H1 (cell line): Measurements from ENCODE around the gene SLC17A3. TPM values are rescaled to one million over a fixed set of nuclear protein-coding genes. Genes with fewer than 3 reads are reported as not detected.

ENCODE experiments used
- polyA plus RNA-seq, 7 experiments: library from polyadenylated mRNA; depleted of rRNA in 3 of 7; stranded (reverse) in 5 of 7; unstranded in 2 of 7; fragments of >200 nt in 5 of 7; fragments of 200-250 nt in 2 of 7; gene quantifications; 1 replicate in 5 of 7; 2 replicates in 1 of 7; 4 replicates in 1 of 7; pipeline versions ENCODE4 v1.2.1 to v1.2.3, GENCODE V29; 2011 to 2013; ENCODE audit warnings: missing spikeins in 2 of 7, mixed read lengths in 2 of 7
- total RNA-seq: library from RNA; stranded (reverse); fragmentation: NEBNext Ultra II Directional; extraction: Animal tissue kit (Norgen Biotek cat#: 25700); gene quantifications from 2 replicates; pipeline ENCODE4 v1.2.1, GENCODE V29; 2021
- TF ChIP-seq, protein P1 (sequence below): fragments of 300-600 bp; sonication (generic); IDR thresholded peaks from 2 replicates; pipeline ENCODE4 v1.7.1; 2012; ENCODE audit warnings: low read length, moderate library complexity, mild to moderate bottlenecking, inconsistent platforms; ENCODE audit not compliant: insufficient replicate concordance
- TF ChIP-seq, protein P2 (sequence below): IDR thresholded peaks from 2 replicates; pipeline ENCODE4 v1.6.1; 2012; ENCODE audit warnings: inconsistent platforms

Gene SLC17A3
- total and polyA plus RNA-seq, 2 of the 8 experiments (the other 6 are each of a cell fraction or from before 2014, with no cell fraction given), result not detected

DNA sequence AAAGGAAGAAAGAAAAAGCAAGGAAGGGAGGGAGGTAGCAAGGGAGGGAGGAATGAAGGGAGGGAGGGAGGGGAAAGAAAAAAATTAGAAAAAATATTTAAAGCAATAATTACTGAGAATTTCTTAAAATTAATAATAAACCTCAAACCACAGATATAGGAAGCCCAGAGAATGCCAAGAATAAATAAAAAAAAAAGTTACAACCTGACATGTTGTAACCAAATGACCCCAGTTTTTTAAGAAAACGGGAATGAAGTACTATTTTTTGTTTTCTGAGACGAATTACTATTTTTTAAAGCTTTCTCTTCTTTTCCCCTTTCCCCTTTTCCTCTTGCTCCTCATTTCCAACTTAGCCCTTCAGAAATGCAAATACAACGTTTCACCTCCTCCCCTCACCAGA lies 58.8 kb downstream of the SLC17A3 start (continued):
- TF ChIP-seq, protein P1, sequence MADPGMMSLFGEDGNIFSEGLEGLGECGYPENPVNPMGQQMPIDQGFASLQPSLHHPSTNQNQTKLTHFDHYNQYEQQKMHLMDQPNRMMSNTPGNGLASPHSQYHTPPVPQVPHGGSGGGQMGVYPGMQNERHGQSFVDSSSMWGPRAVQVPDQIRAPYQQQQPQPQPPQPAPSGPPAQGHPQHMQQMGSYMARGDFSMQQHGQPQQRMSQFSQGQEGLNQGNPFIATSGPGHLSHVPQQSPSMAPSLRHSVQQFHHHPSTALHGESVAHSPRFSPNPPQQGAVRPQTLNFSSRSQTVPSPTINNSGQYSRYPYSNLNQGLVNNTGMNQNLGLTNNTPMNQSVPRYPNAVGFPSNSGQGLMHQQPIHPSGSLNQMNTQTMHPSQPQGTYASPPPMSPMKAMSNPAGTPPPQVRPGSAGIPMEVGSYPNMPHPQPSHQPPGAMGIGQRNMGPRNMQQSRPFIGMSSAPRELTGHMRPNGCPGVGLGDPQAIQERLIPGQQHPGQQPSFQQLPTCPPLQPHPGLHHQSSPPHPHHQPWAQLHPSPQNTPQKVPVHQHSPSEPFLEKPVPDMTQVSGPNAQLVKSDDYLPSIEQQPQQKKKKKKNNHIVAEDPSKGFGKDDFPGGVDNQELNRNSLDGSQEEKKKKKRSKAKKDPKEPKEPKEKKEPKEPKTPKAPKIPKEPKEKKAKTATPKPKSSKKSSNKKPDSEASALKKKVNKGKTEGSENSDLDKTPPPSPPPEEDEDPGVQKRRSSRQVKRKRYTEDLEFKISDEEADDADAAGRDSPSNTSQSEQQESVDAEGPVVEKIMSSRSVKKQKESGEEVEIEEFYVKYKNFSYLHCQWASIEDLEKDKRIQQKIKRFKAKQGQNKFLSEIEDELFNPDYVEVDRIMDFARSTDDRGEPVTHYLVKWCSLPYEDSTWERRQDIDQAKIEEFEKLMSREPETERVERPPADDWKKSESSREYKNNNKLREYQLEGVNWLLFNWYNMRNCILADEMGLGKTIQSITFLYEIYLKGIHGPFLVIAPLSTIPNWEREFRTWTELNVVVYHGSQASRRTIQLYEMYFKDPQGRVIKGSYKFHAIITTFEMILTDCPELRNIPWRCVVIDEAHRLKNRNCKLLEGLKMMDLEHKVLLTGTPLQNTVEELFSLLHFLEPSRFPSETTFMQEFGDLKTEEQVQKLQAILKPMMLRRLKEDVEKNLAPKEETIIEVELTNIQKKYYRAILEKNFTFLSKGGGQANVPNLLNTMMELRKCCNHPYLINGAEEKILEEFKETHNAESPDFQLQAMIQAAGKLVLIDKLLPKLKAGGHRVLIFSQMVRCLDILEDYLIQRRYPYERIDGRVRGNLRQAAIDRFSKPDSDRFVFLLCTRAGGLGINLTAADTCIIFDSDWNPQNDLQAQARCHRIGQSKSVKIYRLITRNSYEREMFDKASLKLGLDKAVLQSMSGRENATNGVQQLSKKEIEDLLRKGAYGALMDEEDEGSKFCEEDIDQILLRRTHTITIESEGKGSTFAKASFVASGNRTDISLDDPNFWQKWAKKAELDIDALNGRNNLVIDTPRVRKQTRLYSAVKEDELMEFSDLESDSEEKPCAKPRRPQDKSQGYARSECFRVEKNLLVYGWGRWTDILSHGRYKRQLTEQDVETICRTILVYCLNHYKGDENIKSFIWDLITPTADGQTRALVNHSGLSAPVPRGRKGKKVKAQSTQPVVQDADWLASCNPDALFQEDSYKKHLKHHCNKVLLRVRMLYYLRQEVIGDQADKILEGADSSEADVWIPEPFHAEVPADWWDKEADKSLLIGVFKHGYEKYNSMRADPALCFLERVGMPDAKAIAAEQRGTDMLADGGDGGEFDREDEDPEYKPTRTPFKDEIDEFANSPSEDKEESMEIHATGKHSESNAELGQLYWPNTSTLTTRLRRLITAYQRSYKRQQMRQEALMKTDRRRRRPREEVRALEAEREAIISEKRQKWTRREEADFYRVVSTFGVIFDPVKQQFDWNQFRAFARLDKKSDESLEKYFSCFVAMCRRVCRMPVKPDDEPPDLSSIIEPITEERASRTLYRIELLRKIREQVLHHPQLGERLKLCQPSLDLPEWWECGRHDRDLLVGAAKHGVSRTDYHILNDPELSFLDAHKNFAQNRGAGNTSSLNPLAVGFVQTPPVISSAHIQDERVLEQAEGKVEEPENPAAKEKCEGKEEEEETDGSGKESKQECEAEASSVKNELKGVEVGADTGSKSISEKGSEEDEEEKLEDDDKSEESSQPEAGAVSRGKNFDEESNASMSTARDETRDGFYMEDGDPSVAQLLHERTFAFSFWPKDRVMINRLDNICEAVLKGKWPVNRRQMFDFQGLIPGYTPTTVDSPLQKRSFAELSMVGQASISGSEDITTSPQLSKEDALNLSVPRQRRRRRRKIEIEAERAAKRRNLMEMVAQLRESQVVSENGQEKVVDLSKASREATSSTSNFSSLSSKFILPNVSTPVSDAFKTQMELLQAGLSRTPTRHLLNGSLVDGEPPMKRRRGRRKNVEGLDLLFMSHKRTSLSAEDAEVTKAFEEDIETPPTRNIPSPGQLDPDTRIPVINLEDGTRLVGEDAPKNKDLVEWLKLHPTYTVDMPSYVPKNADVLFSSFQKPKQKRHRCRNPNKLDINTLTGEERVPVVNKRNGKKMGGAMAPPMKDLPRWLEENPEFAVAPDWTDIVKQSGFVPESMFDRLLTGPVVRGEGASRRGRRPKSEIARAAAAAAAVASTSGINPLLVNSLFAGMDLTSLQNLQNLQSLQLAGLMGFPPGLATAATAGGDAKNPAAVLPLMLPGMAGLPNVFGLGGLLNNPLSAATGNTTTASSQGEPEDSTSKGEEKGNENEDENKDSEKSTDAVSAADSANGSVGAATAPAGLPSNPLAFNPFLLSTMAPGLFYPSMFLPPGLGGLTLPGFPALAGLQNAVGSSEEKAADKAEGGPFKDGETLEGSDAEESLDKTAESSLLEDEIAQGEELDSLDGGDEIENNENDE, result no peak
- TF ChIP-seq, protein P2, sequence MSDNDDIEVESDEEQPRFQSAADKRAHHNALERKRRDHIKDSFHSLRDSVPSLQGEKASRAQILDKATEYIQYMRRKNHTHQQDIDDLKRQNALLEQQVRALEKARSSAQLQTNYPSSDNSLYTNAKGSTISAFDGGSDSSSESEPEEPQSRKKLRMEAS, result no peak
